Sigmoid colon (tissue), 4 donors: ENCODE measurements around the gene CWC27.
A peak's percentile ranks its signal among the peaks of the same experiment; 100 is the strongest.

Experiments
- EP300 ChIP-seq, 4 donors: sonication (generic); formaldehyde crosslinking; IDR thresholded peaks; one replicate each; pipeline ENCODE4 v1.6.1; 2017; ENCODE audit warnings: antibody characterized with exemption in 4 of 4
- POLR2A ChIP-seq, 2 donors: fragments of 450-650 bp; IDR thresholded peaks; one replicate each; pipeline ENCODE4 v1.6.1; 2016; ENCODE audit warnings: antibody characterized with exemption in 2 of 2, mild to moderate bottlenecking in 2 of 2, moderate library complexity in 2 of 2
- POLR2AphosphoS5 ChIP-seq, 4 donors: sonication (generic); formaldehyde crosslinking; IDR thresholded peaks; one replicate each; pipeline ENCODE4 v1.6.1; 2017; ENCODE audit warnings: antibody characterized with exemption in 4 of 4
- TF ChIP-seq, protein P1 (sequence below), 4 experiments: fragments of 450-650 bp in 3 of 4; fragments of 200-600 bp in 1 of 4; IDR thresholded peaks; one replicate each; pipeline ENCODE4 v1.5.1; 2016 to 2019; ENCODE audit warnings: antibody characterized with exemption in 4 of 4, mild to moderate bottlenecking in 3 of 4, moderate library complexity in 2 of 4

DNA sequence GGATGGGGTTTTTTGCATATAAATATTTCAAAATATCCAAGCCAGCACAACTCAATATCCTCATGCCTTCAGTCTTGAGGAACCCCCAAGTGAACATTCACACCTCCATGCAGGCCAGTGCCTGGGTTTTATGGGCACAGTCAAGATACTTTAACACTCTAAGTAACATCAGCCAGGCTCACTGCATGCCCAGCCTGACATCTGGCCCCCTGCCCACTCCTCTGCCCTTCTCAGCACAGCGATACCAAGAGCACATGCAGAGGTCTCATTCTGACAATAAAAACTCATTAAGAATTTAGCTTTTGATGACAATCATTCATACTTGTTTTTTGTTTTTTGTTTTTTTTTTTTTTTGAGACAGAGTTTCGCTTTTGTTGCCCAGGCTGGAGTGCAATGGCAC, 250.0 kb downstream of the CWC27 start:
- TF ChIP-seq POLR2AphosphoS5 (IDR thresholded peaks at IDR 0.05) (peak in 1 of 4 donors; percentile 47), POLR2A (IDR thresholded peaks at IDR 0.05) (no peak), EP300 (IDR thresholded peaks at IDR 0.05) (no peak)
- TF ChIP-seq, protein P1, sequence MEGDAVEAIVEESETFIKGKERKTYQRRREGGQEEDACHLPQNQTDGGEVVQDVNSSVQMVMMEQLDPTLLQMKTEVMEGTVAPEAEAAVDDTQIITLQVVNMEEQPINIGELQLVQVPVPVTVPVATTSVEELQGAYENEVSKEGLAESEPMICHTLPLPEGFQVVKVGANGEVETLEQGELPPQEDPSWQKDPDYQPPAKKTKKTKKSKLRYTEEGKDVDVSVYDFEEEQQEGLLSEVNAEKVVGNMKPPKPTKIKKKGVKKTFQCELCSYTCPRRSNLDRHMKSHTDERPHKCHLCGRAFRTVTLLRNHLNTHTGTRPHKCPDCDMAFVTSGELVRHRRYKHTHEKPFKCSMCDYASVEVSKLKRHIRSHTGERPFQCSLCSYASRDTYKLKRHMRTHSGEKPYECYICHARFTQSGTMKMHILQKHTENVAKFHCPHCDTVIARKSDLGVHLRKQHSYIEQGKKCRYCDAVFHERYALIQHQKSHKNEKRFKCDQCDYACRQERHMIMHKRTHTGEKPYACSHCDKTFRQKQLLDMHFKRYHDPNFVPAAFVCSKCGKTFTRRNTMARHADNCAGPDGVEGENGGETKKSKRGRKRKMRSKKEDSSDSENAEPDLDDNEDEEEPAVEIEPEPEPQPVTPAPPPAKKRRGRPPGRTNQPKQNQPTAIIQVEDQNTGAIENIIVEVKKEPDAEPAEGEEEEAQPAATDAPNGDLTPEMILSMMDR (IDR thresholded peaks at IDR 0.05), result no peak
